ENCODE results near the gene APLN. TPM values are rescaled to one million over a fixed set of nuclear protein-coding genes. Genes with fewer than 3 reads are reported as not detected.

The APLN gene
- total RNA-seq, 4 donors from 2014 or later = 0.20 to 0.22 TPM; not detected in 2

GRCh38 chrX:129600981-129601424 lies 53.8 kb downstream of the APLN start:
- Histone ChIP-seq H3K36me3 (no peaks in the 10 kb centered on the region), H3K4me1 (no peaks in the 10 kb centered on the region), H3K27ac (no peak overlapping the region), H3K27me3 (no peaks in the 10 kb centered on the region), H3K4me3 (replicated peaks in 1 of 3) (no peak overlapping the region), H3K9me3 (no peaks in the 10 kb centered on the region)
- WGBS, 2 donors = 24 to 37% methylated on average over 8 to 11 of the region's 11 CpGs
- no peak for DNase-seq
- intact Hi-C loops (cut with DNase I) = loop anchor here (10.0 kb wide), 1 partner anchor 124 kb away; no protein-coding TSS in a partner anchor
- TF ChIP-seq POLR2A (IDR thresholded peaks at IDR 0.05) (no peak), CTCF (IDR thresholded peaks at IDR 0.05) (peak in 5 of 6 experiments; percentile 18 to 48 (median 27))

GRCh38 chrX:129599996-129600395 lies 54.8 kb downstream of the APLN start:
- Histone ChIP-seq H3K4me3 (replicated peaks in 1 of 3) (no peak overlapping the region), H3K27me3 (no peaks in the 10 kb centered on the region), H3K4me1 (no peaks in the 10 kb centered on the region), H3K27ac (no peak overlapping the region), H3K9me3 (no peaks in the 10 kb centered on the region), H3K36me3 (no peaks in the 10 kb centered on the region)
- no peak for TF ChIP-seq POLR2A (IDR thresholded peaks at IDR 0.05)
- no peak for TF ChIP-seq CTCF (IDR thresholded peaks at IDR 0.05)
- 84 to 97% methylated on average over 5 of the region's 5 CpGs for WGBS, 2 donors
- intact Hi-C loops (cut with DNase I) = loop anchor here (10.0 kb wide), 1 partner anchor 125 kb away; no protein-coding TSS in a partner anchor
- DNase-seq = no peak

- Histone ChIP-seq H3K9me3 (no peaks in the 10 kb centered on the region), H3K4me3 (replicated peaks in 1 of 3) (no peak overlapping the region), H3K36me3 (no peaks in the 10 kb centered on the region), H3K27me3 (no peaks in the 10 kb centered on the region), H3K27ac (no peak overlapping the region), H3K4me1 (no peaks in the 10 kb centered on the region)
- 71 to 89% methylated on average over 5 of the region's 5 CpGs for WGBS, 2 donors
- TF ChIP-seq CTCF (IDR thresholded peaks at IDR 0.05) (no peak), POLR2A (IDR thresholded peaks at IDR 0.05) (no peak)
- intact Hi-C loops (cut with DNase I) = no loop called here
- no peak for DNase-seq
Measured at GRCh38 chrX:129599499-129599898, 55.3 kb downstream of the APLN start.

GRCh38 chrX:129597905-129598304 lies 56.9 kb downstream of the APLN start:
- intact Hi-C loops (cut with DNase I) = no loop called here
- no peaks in the 10 kb centered on the region for H3K36me3 ChIP-seq
- no peak overlapping the region for H3K27ac ChIP-seq
- no peak for DNase-seq
- H3K4me1 ChIP-seq = peaks cover 0 to 6% of the 10 kb centered on the region in 2 donors
- no peaks in the 10 kb centered on the region for H3K9me3 ChIP-seq
- 84 to 86% methylated on average over 5 of the region's 5 CpGs for WGBS, 2 donors
- no peak for TF ChIP-seq POLR2A (IDR thresholded peaks at IDR 0.05)
- no peak for TF ChIP-seq CTCF (IDR thresholded peaks at IDR 0.05)
- no peak overlapping the region for H3K4me3 ChIP-seq (replicated peaks in 1 of 3)
- H3K27me3 ChIP-seq = no peaks in the 10 kb centered on the region

- Histone ChIP-seq H3K4me1 (peaks cover 0 to 8% of the 10 kb centered on the region in 2 donors), H3K4me3 (replicated peaks in 1 of 3) (no peak overlapping the region), H3K9me3 (no peaks in the 10 kb centered on the region), H3K27ac (no peak overlapping the region), H3K27me3 (no peaks in the 10 kb centered on the region), H3K36me3 (no peaks in the 10 kb centered on the region)
- intact Hi-C loops (cut with DNase I) = no loop called here
- DNase-seq = no peak
- no peak for TF ChIP-seq POLR2A (IDR thresholded peaks at IDR 0.05)
- no peak for TF ChIP-seq CTCF (IDR thresholded peaks at IDR 0.05)
- 89 to 90% methylated on average over 5 of the region's 5 CpGs for WGBS, 2 donors
Measured at GRCh38 chrX:129596077-129596476, 58.7 kb downstream of the APLN start.

Other genes starting within 250 kb of the APLN start
- gene SMARCA1, start 131.5 kb downstream of the APLN start, total RNA-seq = 10 to 100 TPM; 67.1 to 75.8 (median 69.2) TPM
- gene OCRL, start 114.7 kb downstream of the APLN start, total RNA-seq = 10 to 100 TPM; 24.3 to 35.6 (median 26.6) TPM
- gene XPNPEP2, start 84.0 kb upstream of the APLN start, total RNA-seq = 1 to 10 TPM in 3 of 4 donors, under 1 TPM in 1; 0.88 to 2.5 (median 1.8) TPM
- 1 to 10 TPM; 1.8 to 7.3 (median 3.0) TPM for gene SASH3, start 125.0 kb upstream of the APLN start, total RNA-seq
- gene ZDHHC9, start 188.9 kb upstream of the APLN start, total RNA-seq = 10 to 100 TPM; 19.7 to 35.6 (median 25.3) TPM

All from thyroid gland (tissue), 4 donors.